ENCODE data around the gene HECTD2.
"Not testable (repeated sequence)": the region's sequence is repeated elsewhere in the genome, so short reads cannot be mapped to it uniquely, and the experiment has no call there.

Gene HECTD2

GRCh38 chr10:91525896-91526712 lies 116.0 kb downstream of the HECTD2 start:
- no peak for DNase-seq (ENCODE audit: low read depth)
- H3K4me3 ChIP-seq (ENCODE audit: control insufficient read depth, low read depth, low read length): no peak overlapping the region
- TF ChIP-seq, protein P1, sequence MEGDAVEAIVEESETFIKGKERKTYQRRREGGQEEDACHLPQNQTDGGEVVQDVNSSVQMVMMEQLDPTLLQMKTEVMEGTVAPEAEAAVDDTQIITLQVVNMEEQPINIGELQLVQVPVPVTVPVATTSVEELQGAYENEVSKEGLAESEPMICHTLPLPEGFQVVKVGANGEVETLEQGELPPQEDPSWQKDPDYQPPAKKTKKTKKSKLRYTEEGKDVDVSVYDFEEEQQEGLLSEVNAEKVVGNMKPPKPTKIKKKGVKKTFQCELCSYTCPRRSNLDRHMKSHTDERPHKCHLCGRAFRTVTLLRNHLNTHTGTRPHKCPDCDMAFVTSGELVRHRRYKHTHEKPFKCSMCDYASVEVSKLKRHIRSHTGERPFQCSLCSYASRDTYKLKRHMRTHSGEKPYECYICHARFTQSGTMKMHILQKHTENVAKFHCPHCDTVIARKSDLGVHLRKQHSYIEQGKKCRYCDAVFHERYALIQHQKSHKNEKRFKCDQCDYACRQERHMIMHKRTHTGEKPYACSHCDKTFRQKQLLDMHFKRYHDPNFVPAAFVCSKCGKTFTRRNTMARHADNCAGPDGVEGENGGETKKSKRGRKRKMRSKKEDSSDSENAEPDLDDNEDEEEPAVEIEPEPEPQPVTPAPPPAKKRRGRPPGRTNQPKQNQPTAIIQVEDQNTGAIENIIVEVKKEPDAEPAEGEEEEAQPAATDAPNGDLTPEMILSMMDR (IDR thresholded peaks at IDR 0.05; ENCODE audit: control insufficient read depth, insufficient read depth, low read depth, low read length, missing control alignments): no peak

DNA sequence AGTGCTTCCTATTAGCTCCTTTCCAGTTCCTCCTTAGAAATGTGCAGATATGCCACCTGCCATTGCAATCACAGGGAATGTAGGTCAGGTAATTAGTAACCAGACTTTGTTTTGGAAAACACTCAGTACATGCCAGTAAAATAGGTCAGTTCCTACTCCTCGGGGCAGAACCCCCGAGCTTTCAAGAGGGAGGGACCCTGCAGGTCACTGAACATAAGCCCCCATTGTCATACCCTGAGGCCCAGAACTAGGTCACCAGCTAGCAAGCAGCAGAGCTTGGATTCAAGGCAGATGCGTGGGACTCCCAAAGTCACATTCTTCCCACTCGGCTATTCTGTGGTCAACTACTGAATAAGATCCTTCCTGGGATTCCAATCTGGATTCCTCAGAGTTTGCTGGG lies 117.9 kb downstream of the HECTD2 start:
- H3K4me3 ChIP-seq (ENCODE audit: control insufficient read depth, low read depth, low read length): no peak overlapping the region
- TF ChIP-seq, protein P1 (IDR thresholded peaks at IDR 0.05; ENCODE audit: control insufficient read depth, insufficient read depth, low read depth, low read length, missing control alignments): no peak
- no peak for DNase-seq (ENCODE audit: low read depth)

DNA sequence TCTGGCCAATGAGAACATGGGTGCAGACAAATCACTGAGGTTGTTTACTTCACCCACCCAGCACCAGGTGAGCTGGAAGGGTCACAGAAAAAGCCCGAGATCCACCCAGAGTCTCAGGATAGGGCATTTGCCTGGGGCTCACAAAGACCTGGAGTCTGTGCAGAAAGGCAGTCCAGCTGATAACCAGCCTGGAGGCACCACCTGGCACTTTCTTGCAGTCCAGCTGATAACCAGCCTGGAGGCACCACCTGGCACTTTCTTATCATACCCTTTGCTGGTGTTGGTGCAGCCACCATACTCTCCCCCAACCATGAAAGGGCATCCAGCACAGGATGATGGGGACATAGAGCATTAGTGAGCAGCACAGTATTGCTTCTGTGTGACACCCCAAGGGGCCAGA lies 118.6 kb downstream of the HECTD2 start:
- no peak overlapping the region for H3K4me3 ChIP-seq (ENCODE audit: control insufficient read depth, low read depth, low read length)
- no peak for DNase-seq (ENCODE audit: low read depth)
- TF ChIP-seq, protein P1 (IDR thresholded peaks at IDR 0.05; ENCODE audit: control insufficient read depth, insufficient read depth, low read depth, low read length, missing control alignments): no peak

DNA sequence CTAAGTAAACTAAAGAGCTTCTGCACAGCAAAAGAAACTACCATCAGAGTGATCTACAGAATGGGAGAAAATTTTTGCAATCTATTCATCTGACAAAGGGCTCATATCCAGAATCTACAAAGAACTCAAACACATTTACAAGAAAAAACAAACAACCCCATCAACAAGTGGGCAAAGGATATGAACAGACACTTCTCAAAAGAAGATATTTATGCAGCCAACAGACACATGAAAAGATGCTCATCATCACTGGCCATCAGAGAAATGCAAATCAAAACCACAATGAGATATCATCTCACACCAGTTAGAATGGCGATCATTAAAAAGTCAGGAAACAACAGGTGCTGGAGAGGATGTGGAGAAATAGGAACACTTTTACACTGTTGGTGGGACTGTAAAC lies 124.6 kb downstream of the HECTD2 start:
- H3K4me3 ChIP-seq (ENCODE audit: control insufficient read depth, low read depth, low read length); DNase-seq (ENCODE audit: low read depth): not testable (repeated sequence)

DNA sequence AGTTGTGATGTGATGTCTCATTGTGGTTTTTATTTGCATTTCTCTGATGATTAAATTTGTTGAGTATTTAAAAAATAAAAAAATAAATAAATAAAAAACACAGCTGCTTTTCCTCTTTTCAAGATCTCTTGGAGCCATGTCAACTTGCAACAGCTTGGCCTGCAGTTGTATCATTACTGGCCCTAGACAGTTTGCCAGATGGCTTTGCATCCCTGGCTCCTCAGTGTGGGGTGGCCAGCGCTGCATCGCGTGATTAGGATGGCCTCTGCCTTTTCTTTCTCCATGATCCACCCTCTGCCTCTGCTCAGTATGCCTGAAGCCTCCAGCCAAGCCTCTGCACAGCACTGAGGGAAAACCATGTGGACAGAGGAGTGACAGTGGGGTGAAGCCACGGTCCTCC lies 126.0 kb downstream of the HECTD2 start:
- DNase-seq (ENCODE audit: low read depth): peak; percentile 45
- no peak overlapping the region for H3K4me3 ChIP-seq (ENCODE audit: control insufficient read depth, low read depth, low read length)
- TF ChIP-seq, protein P1 (IDR thresholded peaks at IDR 0.05; ENCODE audit: control insufficient read depth, insufficient read depth, low read depth, low read length, missing control alignments): no peak

- no peak for DNase-seq (ENCODE audit: low read depth)
- TF ChIP-seq, protein P1 (IDR thresholded peaks at IDR 0.05; ENCODE audit: control insufficient read depth, insufficient read depth, low read depth, low read length, missing control alignments): no peak
- no peak overlapping the region for H3K4me3 ChIP-seq (ENCODE audit: control insufficient read depth, low read depth, low read length)
Observed at GRCh38 chr10:91536733-91537132, 126.6 kb downstream of the HECTD2 start.

GRCh38 chr10:91537614-91538383 lies 127.7 kb downstream of the HECTD2 start:
- H3K4me3 ChIP-seq (ENCODE audit: control insufficient read depth, low read depth, low read length): no peak overlapping the region
- TF ChIP-seq, protein P1 (IDR thresholded peaks at IDR 0.05; ENCODE audit: control insufficient read depth, insufficient read depth, low read depth, low read length, missing control alignments): no peak
- DNase-seq (ENCODE audit: low read depth): no peak

All from AG09309 (cell line).